Head of caudate nucleus (tissue), 42 donors: Measurements from ENCODE around the gene RBM24.
A peak's percentile ranks its signal among the peaks of the same experiment; 100 is the strongest.

Experiments used
- DNase-seq, 42 donors: peaks; one replicate each; pipeline versions ENCODE4 v3.0.0 to v3.0.0-alpha.2; 2020 to 2021; ENCODE audit warnings: mixed read lengths in 7 of 42
- intact Hi-C: fragments of 100-400 bp; cut with DNase I; formaldehyde crosslinking; loops from one replicate; pipeline ENCODE4 v1.15.0; 2022

The RBM24 gene

DNA sequence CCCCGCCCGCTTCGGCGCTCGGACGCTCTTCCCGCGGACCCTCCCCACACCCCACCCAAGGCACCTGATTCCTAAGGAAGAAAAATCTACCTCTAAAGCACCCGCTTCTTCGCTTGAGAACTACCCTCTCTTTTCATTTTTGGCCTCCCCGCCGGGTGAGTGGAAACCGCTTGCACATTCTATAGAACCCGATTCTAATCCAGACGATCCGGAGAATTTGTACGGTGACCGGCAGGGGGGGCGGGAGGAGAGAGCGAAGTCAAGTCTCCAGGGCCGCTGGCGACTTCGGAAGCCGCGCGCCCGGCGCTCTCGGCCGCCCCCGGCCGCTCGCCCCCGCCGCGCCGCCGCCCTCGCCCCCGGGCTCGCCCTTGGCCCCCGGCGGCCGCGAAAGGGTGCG is at the start of gene RBM24:
Gene RBM24 (plus strand): TSS at position 262 of the 397 bp plus-strand sequence. CDS start 221 bp downstream, outside the sequence.
- peak; percentile 23 to 81 (median 60) for DNase-seq
- intact Hi-C loops = no loop called here

DNA sequence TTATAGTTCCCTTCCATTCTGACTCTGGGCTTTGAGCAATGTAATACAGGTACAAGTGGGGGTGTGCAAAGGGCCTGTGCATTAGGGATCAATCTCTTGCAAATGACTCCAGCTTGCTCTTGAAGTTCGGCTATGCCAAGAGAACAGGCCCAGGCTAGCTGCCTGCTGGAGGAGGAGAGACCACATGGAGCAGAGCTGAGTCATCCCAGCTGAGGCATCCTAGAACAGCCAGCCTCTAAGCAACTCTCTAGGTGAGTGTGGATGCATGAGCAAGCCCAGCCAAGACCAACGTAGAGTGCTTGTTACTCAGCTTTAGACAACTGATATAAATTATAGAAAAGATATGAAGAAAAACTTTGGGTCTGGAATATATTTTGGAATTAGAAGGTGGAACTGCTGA is 47.6 kb upstream of the RBM24 start:
- intact Hi-C loops = no loop called here
- DNase-seq = no peak

DNA sequence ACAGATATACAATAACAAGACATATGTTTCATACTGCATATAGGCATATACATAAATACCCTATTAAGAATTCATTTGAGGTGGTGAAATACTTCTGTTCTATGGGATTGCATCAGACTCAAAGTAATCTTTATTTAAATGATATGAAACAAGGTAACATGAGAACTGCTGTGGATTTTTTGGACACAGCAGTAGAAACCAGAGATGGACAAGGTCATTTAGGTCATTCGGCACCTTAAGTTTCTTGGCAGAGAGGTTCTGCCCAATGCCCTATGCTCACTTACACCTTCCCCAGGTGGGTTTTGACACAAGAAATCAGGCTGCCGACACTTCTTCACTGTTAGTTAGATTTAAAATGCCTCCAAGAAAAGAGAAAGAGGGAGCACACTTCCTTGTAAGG is 43.9 kb upstream of the RBM24 start:
- intact Hi-C loops = no loop called here

DNA sequence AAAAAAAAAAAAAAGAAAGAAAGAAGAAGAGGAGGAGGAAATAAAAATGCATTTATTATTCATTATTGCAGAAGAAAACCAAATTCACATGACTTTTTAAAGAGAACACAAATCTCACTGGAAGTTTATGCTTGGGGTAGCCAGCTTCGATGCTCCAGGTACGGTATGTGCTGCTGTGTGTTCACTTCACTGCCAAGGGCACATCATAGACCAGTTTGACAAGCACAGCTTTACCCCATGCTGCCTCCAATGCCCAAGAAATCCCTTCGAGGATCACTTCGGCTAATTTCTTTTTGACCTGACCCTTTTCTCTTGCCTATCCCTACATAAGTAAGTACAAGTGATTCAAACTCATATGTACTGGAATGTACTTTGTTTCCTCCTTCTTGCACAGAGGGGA is 41.9 kb upstream of the RBM24 start:
- DNase-seq = no peak
- intact Hi-C loops = no loop called here

More for the DNA sequence above, 43.9 kb upstream of the RBM24 start:
- DNase-seq = no peak

DNA sequence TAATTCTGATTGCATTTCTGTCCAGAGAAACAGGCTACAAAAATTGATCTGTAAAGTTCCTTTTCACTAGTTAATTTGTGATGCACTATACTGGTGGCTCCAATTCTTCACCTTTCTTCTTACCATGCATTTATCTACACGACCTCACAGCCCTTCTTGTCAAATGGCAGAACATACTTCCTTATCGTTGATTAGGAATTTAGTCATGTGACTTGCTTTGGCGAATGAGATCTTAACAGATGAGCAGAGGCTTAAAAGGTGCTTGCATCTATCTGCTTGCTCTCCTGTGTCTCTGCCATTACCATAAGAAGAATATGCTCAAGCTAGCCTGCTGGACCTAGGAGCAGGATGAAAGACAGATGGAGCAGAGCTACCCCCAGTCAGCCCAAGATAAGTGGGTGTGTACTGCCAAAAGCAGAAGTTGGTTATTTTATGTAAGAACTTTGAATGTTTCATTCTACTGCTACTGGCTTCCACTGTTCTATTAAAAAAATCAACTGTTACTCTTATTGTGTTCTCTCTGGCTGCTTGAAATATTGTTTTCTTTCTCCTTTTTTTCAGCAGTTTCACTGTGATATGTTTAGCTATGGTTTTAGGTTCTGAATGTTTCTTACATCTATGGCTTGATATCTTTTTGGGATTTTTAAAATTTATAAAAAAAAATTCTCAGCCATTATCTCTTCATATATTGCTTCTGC is 40.2 kb upstream of the RBM24 start:
- no peak for DNase-seq
- intact Hi-C loops = no loop called here

DNA sequence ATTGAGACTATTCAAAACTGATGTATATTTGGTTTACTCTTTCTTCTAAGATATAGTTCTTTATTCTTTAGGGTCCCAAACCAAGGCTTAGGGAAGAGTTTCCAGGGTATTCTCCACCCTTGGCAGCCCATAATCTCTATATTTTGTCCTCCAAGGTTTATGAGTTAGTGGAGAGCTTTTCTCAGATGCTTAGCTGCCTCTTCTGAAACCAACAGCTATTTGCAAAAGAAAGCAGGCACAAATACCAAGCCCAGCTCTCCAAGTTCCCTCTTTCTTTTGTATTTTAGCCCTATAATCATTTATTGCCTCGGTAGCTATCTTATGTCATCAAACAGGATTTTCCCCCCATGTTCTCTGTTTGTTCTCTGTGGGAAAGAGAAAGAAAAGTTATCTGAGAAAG is 39.1 kb upstream of the RBM24 start:
- no peak for DNase-seq
- intact Hi-C loops = no loop called here

DNA sequence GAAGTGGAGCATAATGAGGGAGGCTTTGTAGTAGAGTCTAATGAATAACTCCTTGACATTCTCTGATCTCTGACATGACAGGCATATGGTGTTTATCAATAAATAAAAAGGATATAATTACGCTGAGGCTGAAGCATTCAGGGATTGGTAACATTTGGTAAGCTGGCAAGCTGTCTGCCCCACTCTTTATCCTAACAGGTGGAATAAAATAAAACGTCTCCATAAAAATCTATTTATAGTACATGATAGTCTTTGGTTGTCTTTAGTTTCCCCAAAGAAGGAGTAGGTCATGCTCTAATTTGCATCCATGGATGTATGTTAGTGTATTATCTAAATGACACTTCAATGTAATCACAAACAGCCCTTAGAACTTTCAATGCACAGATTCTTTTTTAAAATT is 30.9 kb upstream of the RBM24 start:
- DNase-seq = no peak
- intact Hi-C loops = no loop called here

DNA sequence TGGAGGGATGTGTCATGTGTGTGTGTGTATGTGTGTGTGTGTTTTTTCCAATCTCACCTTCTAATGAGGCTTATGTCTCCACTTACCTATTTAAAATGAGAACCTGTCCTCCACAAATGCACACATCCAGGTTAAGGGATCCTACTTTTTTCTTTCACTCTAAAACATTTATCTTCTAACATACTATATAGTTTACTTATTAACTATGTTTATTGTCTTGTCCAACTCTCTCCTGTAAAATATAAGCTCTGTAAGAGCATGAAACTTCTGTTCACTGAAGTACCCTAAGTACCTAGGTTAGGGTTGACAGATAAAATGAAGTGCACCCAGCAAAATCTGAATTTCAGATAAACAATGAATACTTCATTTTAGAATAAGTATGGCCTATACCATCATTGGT is 29.2 kb upstream of the RBM24 start:
- DNase-seq = no peak
- intact Hi-C loops = no loop called here

DNA sequence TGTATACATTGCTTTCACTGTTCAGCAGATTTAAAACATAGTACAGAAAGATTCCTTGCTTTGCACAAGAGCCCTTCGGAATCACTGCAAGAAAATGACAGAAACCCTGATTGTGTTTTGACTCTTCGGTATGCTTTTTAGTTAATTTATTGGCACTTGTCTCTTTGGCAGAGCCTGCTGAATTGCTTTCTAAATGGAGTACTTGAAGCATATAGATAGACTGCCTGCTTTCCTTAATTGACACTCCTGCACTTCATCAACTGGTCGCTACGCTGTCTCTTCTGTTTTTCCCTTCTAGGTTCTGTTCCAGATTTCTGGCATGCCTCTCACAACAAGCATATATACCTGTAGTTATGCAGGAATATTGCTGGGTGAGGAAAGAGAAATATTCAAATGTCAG is 22.4 kb upstream of the RBM24 start:
- DNase-seq = no peak
- intact Hi-C loops = no loop called here

DNA sequence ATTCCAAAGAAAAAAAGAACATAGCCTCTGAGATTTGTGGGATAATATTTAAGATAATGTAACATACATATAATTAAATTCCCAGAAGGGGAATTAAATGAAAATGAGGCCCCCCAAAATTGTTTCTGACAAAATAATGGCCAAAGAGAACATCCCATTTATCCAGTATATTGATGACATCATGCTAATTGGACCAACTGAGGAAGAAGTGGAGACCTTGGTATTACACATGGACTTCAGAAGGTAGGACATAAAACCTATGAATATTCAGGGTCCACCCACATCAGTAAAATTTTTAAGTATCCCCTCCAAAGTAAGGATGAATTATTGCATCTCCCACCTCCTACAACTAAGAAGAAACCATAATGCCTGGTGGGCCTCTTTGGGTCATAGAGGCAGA is 15.6 kb upstream of the RBM24 start:
- intact Hi-C loops = no loop called here
- DNase-seq = no peak

DNA sequence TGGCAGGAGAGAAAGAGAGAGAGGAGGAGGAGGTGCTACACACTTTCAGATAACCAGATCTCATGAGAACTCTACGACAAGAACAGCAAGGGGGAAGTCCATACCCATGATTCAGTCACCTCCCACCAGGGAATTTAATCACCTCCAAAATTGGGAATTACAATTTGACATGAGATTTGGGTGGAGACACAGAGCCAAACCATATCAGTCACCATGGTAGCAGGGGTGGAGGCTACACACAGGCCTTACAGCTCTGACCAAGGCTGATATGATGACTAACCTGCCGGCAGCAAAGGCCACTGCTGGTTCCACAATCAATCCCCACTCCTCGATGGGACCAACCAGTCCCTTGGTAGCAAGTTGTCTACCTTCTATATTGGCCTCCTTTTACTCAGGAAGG is 13.6 kb upstream of the RBM24 start:
- no peak for DNase-seq
- intact Hi-C loops = no loop called here

DNA sequence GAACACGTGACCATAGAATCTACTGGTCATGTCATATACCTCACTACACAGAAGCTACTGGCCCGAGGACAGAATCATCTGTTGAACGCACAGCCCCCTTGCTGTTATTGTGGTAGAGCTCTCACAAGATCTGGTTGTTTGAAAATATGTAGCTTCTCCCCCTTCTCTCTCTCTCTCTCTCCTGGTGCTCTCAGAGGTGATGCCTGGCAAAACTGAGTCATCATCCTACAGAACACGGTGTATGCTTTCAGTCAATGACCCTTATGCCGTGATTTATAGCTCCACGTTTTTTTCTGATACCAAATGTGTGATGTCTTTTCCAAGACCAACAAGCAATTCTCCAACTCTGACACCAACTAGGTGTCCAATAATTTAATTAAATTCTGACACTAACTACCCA is 13.0 kb upstream of the RBM24 start:
- DNase-seq = no peak
- intact Hi-C loops = no loop called here

DNA sequence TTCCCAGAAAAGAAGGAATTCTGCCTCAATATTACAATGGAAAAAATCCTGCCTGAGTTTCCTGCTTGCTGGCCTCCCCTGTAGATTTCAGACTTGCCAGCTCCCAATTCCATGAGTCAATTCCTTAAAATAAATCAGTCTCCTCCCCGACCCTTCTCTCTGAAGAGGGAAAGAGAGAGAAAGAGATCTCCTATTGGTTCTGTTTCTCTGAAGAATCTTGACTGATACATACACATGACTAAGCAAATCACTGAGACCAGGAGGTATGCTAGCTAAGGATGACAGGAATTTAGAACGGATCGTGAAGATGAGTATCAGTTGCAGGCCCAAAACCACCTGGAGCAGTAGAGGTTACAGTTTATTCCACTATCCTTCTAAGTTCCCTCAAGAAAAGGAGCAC is 11.3 kb upstream of the RBM24 start:
- no peak for DNase-seq
- intact Hi-C loops = no loop called here

DNA sequence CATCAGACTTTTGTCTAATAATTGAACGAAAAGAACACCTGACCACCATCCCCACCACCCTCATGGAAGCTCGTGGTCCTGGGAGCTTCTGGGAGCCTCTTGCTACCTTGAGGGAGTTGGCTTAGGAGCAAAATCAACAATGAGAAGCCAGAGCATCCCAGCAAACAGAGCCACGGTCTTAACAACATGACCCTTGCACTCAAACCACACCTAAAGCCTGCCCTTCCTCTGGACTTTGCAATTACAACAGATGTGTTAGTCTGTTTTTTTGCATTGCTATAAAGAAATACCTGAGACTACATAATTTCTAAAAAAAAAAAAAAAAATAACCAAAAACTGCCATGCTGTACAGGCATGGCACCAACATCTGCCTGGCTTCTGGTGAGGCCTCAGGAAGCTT is 9.5 kb upstream of the RBM24 start:
- no peak for DNase-seq
- intact Hi-C loops = no loop called here

DNA sequence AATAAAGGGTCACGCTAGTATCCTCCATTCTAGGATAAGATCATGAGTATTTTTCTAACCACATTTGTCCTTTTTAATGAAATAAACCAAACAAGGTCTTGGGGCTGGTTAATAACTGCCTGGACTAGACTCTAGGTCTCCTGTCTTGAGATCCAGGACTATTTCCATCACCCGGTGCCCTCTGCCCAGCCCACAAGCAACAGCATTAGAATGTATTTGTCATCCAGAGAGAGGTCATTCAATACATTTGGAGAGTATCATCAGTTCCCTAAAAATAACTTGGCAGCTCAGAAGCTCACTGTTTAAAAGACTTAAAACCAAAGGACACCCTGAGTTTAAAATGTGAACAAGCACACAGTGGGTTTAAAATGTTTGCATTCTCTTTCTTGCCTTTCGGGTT is 4.4 kb upstream of the RBM24 start:
- intact Hi-C loops = no loop called here
- DNase-seq = no peak

DNA sequence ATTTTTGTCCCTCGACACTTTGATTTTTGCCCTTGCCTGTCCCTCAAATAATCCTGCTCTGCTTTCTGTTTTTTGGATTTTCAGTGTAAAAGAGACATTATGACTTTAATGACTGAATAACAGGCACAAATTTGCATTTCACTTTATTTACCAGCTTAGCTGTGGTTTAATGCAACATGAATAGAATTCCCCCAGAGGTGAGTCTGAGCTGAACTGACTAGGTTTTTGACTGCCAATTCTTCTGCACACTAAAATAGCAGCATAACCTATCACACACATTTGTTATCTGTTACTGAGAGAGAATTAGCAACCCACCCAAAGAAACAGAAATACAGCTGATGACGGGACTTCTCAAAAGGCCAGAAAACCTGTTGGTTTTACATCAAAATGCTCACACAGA is 3.9 kb upstream of the RBM24 start:
- no peak for DNase-seq
- intact Hi-C loops = no loop called here

DNA sequence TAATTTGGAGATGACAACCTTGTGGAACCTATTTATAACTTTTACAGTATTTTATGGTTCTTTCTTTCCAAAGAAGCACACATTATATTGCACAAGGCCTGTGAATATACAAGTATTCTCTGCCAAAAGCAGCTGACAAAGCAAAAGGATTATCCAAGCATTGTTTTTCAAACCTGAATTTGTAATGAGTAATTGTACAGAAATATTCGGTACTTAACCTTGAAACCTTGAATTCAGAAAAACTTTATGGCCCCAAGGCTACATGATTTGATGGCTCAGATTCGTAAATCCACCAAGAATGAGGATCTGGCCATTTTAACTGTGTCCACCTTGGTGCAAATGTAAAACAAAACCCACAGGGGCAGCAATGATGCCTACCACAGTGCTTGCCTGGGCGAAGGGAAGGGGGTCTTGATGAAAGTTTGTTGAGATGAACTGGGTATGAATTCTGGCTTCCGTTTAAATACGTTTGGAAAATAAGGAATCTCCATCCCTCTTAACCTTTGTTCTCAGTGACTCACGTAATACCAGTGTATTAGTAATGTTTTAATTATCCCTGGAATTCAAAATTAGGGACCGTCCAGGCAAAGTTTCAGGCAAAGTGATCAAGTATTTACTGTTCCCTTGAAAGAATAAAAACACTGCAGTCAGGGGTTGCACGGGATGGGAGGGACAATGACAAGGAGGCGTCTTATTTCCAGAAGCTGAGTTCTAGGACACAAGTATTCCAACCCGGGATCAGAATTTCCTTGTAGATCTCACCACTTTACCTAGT is 2.7 kb upstream of the RBM24 start:
- intact Hi-C loops = no loop called here
- DNase-seq = no peak

DNA sequence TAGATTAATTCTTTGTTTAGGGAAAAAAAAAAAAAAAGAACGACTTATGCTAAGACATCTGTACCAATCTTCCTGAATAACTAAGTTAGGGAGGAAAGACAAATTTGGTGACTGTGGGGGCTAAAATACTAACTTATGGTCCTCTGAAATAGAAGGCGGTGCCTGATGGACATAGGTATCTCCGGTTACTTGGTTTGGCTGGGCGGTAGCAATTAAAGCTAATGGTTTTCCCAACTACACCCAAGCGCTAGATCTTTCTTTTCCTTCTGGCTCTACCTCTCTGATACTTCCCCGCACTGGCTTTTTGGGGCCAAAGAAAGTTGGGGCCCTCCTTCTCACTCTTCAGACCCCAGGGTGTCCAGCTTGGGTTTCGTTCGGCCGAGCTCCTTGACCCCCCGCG is 1.0 kb upstream of the RBM24 start:
- intact Hi-C loops = no loop called here
- peak in 1 of 42 donors; percentile 25 for DNase-seq

DNA sequence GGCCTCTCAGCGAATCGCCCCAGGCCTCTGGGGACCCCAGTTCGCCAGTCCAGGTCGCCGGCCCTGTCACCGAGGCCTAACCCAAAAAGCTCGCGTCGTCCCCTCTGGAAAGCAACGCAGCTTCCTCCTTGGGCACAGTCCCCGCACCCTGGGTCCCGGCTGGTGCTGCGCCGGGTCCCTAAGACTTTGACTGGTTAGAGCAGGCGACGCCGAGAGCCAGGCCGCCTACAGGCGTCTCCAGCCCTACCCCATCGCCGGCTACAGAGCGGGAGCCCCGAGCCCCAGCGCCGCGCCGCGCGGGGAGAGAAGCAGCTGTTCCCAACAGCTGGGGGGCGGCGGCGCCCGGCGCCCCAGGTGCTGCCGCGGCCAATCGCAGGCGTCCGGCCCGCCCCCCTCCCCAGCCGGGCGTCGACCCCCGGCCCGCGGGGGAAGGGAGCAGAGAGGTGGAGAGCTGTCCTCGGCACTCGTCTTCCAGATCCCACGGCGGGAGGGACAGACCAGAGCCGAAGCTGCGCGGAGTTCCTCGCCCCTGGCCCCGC is 540 bp upstream of the RBM24 start:
- peak in 36 of 42 donors; percentile 17 to 69 (median 44) for DNase-seq
- intact Hi-C loops = no loop called here
